NCI-H2196 (cell line): ENCODE results near the gene YBX2.
A peak's percentile ranks its signal among the peaks of the same experiment; 100 is the strongest.

Experiments used
- DNase-seq: peaks from one replicate; lab custom pipeline; 2025; ENCODE audit not compliant: unreplicated experiment; lab: John Stamatoyannopoulos, UW

The YBX2 gene

DNA sequence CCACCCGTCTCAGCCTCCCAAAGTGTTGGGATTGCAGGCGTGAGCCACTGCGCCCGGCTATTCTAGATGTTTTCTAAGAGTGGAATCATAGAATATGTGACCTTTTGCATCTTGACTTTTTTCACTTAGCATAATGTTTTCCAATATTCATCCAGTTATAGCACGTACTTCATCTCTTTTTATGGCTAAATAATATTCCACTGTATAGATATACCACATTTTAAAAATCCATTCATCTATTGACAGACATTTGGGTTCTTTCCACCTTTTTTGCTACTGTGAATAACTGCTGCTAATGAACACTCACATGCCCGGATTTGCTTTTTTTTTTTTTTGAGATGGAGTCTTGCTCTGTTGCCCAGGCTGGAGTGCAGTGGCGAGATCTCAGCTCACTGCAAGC lies 9.7 kb upstream of the YBX2 start:
- no peak for DNase-seq

DNA sequence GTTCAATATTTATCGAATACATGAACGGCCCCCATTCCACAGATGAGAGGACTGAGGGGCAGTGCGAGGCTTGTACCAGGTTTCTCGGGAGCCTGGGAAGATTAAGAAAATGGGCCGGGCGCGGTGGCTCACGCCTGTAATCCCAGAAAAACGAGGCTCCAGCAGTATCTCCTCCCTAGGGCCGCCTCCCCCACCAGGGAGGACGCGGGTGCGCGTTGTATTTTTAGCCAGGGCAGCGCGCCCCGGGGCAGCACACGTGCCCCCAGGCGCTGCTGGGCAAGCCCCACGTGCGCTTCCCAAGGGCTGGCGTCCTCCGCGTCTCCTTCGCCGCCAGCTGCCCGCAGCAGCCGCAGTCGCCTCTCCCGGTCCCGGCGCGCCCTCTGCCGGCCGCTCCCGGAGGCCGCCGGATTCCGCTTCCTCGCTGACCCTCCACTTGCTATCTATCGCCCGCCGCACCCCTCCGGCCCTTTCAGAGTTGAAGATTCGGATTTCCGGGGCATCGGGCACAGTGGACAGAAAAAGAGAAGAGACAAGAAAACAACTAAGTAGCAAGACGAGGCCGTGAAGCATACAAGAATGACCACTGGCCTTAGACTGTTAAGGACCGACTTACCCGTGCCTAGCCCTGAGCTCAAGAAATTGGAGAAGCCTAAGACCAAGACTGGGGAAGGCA lies 1.9 kb upstream of the YBX2 start:
- DNase-seq: peak; percentile 74

DNA sequence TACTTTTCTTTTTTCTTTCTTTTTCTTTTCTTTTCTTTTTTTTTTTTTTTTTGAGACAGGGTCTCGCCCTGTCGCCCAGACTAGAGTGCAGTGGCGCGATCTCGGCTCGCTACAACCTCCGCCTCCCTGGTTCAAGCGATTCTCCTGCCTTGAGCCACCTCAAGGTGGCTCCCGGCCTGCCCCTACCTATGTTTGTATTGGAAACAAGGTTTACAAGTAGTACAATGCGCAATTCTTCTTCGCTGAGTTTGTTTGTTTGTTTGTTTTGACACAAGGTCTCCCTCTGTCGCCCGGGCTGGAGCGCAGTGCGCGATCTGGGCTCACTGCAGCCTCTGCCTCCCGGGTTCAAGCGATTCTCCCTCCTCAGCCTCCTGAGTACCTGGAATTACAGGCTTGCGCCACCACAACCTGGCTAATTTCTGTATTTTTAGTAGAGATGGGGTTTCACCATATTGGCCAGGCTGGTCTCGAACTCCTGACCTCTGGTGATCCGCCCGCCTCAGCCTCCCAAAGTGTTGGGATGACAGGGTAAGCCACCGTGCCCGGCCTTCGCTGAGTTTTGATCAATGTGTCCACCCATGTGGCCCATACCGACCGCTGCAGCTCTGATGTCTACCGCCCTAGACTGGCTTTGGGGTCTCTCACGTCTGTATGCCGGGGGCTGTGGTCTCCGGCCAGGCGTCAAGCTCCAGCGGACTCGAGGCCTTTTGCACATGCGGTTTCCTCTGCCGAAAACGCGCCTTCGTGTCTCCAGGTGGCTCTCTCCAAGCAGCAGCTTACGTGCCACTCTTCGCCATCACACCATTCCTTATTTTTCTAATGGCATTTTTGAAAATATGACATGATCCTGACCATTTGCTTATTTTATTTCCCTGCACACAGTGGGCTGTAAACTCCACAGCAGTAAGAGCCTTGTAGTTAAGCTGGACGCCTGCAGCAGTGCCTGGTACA lies 1.1 kb upstream of the YBX2 start:
- peak; percentile 15 for DNase-seq

DNA sequence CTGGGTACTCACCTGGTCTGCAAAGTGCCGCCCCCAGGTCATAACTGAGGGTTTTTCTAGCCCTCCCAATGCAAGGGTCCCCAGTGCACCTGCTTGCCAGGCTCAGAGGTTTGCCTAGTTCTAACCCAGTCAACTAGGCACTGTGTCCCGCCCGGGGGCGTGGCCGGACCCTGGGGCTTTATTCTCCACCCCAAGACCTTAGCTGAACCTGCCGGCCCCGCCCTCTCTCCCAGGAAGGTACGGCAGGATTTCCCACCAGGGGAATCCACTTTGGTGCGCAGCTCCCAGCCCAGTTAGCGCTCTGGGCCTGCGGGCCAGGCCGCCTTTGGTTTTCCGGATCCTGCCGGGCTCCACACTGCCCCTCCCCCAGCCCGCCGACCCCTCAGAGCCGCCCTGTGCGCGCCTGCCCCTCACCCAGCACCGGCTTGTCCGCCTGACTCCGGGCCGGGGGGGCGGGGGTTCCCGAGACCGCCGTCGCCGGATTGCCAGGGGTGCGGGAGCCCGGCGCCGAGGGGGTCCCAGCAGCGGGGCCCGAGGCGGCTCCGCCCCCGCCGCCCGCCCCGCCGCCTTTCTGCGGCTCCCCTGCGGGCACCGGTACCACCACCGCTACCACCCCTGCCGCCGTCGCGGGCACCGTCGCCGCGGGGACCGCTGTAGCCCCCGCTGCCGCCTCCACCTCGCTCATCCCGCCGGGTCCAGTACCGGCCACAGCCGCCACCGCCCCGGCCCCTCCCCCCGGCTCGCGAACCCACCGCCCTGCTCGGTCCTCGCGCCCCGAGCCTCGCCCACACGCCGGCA lies 424 bp downstream of the YBX2 start:
- peak; percentile 58 for DNase-seq

DNA sequence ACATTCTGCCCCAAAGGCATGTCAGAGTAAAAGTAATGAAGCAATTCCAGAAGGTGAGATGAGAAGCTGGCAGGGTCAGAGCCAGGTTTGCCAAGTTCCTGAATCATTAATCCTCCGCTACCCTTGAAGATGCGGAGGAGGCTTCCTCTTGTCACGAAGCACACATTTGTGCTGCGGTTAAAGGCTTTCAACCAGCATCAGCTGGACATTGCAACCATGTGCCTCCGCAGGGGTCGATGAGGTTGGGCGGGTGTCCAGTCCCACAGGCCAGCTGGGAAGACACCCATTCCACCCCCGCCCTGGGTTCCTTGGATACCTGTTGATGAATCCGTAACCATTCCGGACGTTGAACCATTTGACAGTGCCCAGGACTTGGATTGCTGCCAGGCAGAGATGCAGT lies 1.3 kb downstream of the YBX2 start:
- no peak for DNase-seq

DNA sequence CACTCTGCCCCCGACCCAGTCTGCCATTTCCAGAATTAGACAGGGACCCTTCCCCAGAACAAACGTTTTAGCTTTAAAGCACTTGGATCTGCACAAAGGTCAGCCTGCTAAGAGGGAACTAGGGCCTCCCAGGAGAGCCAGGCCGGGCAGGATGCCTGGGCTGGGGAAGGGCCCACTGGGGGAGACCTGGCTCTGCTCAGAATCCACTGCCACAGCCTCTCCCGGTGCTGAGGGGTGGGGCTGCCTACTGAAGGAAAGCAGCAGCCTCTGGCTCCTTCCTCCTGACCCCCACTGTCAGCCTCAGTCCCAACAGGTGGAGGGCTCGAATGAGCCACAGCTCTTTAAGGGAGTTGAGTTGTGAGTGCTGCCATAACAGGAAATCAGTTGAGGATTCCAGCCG lies 1.7 kb downstream of the YBX2 start:
- no peak for DNase-seq

DNA sequence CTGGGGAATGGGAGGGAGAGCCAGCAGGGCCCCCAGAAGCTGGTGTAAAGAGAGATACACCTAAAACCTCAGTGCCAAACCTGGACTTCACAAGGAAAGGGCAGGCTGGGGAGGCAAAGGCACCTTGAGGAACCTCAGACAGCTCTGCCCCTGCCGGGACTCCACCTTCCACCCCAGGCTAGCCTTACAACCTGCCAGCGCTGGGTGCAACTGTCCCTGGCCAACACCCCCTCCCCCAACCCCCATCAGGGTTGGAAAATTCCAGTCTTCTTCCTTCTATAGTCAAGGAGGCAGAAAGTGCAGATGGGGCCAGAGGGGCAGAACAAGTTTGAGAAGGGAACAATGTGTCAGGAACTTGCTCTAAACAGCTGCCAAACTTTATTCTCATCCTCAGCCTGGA lies 2.2 kb downstream of the YBX2 start:
- no peak for DNase-seq

DNA sequence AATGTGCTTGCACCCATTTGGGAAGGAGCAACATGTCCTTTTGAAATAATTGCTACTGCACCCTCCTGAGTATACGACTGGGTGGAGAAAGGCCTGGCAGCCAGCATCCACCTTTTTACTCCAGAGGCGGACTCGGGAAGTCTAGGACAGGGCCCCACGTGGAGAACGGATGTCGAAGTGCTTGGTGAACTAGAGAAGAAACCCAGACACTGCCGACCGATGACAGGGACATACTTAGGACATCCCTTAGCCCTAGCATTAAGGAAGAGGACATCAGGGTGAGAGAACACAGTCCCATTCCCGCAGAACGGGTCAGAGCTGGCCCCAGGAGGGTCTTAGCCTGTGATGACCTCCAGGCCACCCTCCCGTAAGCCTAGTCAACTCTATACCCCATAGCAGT lies 3.8 kb downstream of the YBX2 start:
- DNase-seq: no peak

DNA sequence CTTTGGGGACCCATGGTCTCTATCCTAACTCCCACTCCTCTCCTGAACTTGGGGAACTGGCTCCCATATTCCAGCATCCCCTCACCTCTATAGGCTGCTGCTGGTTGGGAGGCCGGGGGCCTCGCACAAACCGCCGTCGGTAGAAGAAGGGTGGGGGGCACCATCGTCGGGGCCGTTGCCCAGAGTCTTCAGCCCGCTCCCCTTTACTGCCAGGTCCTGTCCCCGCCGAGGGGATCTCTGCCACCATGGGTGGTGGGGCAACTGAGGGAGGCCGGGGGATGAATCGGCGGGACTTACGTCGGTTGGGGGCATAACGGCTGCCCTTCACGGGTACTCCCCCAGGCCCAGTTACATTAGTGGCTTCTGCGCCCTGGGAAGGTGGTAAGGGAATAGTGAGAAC lies 4.3 kb downstream of the YBX2 start:
- no peak for DNase-seq

DNA sequence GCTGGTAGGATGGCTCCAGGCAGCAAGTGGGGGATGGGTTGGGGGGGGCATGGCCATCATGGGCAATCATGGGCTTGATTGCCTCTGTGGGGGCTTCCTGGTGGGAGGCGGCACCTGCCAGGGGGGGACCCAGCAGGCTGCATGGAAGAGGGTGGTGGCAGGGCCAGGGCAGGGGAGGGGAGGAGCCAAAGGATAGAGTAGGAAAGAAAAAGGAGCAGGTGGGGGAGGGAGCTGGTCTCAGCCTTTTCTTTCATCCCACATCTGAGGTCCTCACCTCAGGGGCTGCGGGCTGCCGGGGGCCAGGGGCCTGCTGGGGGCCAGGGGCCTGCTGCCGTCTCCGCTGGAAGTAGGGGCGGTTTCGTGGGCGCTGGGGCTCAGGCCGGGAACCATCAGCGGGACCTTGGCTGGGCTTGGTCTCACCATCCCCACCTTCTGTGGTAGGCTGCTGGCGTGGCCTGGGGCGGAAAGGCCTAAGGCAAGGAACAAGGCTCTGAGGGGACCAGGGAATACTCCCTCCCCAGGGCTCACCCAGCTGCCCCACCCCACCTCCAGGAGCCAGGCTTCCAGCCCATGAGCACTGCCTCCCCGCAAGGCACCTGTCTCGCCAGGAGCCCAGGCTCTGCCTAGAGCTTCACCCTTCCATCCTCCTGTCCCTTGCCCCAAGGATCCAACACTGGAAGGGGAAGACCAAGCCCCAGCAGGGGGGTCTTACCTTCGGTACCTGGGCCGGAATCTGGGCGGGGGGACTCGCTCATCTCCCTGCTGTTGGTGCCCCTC lies 5.0 kb downstream of the YBX2 start:
- DNase-seq: no peak

DNA sequence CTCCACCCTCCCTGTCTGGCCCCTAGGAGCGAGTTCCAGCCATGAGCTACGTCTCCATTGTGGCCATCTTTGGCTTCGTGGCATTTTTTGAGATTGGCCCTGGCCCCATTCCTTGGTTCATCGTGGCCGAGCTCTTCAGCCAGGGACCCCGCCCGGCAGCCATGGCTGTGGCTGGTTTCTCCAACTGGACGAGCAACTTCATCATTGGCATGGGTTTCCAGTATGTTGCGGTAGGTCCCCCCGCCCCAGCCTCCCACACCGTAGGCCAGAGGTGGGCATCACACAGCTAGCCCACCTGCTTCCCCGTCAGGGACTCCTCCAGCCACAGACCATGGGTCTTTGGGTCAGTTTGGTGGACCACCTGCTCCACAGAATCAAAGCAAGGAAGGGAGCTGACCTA lies 8.8 kb downstream of the YBX2 start:
- no peak for DNase-seq

DNA sequence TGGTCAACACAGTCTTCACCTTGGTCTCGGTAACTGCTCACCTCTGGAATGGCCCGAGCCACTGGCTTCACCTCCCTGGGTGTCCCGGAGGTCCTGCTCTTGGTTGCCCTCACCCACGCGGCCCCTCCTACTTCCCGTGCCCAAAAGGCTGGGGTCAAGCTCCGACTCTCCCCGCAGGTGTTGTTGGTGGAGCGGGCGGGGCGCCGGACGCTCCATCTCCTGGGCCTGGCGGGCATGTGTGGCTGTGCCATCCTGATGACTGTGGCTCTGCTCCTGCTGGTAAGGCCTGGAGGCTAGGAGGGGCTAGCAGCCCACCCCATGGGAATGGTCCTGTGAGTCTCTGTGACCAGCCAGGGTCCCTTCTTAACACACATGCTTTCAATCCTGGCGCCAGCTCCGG lies 9.5 kb downstream of the YBX2 start:
- DNase-seq: no peak

DNA sequence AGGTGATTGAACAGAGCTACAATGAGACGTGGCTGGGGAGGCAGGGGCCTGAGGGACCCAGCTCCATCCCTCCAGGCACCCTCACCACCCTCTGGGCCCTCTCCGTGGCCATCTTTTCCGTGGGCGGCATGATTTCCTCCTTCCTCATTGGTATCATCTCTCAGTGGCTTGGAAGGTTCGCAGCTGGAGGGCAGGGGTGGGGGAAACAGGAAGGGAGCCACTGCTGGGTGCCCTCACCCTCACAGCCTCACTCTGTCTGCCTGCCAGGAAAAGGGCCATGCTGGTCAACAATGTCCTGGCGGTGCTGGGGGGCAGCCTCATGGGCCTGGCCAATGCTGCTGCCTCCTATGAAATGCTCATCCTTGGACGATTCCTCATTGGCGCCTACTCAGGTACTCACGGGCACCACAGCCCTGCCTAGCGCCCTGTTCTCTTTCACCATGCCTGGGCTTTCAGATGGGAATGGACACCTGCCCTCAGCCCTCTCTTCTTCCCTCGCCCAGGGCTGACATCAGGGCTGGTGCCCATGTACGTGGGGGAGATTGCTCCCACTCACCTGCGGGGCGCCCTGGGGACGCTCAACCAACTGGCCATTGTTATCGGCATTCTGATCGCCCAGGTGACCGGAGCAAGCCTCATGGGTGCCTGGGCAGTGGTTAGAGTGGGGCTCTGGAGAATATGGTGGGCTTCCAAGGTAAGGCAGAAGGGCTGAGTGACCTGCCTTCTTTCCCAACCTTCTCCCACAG lies 10.8 kb downstream of the YBX2 start:
- no peak for DNase-seq

DNA sequence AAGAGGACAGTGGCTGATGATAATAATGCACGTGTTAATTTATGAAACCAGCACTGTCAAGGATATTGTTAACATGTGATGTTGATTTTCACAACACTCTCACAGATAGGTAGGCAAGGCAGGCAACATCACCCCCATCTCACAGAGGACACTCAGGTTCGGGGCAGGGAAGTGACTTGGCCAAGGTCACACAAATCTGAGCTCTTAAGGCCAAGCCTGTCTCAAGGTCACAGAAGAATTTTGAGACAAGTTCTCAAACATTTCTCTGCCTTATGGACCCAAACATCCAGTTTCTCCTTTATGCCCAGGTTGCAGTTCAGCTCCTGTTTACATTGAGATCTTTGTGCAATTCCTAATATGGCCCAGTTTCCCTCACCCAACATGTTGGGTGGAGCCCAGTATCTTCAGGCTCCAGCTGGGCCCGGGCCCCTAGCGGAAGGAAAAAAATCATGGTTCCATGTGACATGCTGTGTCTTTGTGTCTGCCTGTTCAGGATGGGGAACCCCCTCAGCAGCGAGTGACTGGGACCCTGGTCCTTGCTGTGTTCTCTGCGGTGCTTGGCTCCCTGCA lies 11.6 kb downstream of the YBX2 start:
- no peak for DNase-seq

DNA sequence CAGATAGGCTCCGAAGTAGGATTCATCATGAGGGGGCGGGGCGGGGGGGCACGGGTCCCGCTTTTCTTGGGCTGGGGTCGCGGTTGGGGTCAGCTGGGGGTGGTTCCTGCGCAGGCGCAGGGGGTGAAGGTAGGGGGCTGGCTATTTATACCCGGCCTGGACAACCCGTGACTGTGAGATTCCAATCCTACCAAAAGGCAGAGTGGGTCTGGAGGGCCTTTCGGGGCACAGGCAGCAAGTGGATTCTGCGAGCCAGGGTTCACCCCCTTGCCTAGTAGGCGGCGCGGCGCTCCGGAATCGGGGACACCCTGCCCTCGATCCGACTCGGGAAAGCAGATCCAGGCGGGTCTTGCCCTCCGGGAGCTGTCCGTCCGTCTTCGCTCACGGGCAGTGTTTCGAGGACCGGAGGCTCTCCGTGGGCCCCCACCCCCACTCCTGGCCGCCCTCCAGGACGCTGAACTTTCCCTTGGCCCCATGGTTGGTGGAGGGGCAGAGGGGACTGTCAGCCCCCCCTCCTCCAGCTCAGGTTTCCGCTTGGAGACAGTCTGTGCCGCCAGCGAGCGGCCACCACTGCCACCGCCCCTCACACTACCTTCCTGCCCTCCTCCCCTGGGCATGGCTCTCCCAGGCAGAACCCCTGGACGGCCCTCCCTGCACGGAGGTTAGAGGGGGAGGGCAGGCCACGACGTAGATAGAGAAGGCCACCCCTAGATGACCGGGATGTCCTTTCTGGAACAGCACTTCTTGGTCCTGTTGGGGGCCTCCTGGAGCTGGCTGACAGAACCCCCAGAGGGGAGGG lies 12.3 kb downstream of the YBX2 start:
- DNase-seq: no peak

DNA sequence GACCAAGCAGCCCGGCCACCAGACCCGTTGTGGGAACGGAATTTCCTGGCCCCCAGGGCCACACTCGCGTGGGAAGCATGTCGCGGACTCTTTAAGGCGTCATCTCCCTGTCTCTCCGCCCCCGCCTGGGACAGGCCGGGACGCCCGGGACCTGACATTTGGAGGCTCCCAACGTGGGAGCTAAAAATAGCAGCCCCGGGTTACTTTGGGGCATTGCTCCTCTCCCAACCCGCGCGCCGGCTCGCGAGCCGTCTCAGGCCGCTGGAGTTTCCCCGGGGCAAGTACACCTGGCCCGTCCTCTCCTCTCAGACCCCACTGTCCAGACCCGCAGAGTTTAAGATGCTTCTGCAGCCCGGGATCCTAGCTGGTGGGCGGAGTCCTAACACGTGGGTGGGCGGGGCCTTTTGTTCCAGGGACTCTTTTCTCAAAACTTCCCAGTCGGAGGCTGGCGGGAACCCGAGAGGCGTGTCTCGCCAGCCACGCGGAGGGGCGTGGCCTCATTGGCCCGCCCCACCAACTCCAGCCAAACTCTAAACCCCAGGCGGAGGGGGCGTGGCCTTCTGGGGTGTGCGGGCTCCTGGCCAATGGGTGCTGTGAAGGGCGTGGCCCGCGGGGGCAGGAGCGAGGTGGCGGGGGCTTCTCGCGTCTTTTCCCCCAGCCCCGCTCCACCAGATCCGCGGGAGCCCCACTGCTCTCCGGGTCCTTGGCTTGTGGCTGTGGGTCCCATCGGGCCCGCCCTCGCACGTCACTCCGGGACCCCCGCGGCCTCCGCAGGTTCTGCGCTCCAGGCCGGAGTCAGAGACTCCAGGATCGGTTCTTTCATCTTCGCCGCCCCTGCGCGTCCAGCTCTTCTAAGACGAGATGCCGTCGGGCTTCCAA lies 13.1 kb downstream of the YBX2 start, which contains the start of gene SLC2A4:
TSS of gene SLC2A4 (plus strand) at position 645 of the 879 bp plus-strand sequence. CDS start at position 862, 217 bp downstream.
- DNase-seq: peak; percentile 89

DNA sequence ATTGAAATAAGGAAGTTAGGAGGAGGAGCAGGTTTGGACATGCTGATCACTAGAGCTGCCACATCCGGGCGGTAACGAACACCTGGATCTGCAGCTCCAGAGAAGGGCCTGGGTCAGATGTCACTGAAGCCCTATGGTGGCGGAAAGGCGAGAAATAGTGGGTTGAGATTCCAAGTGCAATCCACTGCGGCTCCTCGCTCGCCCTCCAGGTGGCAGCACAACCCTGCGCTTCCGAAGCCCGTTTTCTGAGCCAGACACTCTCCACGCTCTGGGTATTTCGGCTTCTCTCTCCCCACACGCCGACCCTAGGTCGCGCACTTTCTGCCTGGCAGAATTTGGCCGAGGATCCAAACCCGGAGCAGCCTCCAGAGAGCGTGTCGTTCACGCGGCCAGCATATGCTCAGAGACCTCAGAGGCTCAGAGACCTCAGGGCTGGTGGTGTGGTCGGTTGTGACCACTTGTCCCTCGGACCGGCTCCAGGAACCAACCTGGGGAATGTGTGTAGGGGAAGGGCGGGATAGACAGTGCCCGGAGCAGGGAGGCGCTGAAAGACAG lies 13.8 kb downstream of the YBX2 start:
- peak; percentile 85 for DNase-seq

DNA sequence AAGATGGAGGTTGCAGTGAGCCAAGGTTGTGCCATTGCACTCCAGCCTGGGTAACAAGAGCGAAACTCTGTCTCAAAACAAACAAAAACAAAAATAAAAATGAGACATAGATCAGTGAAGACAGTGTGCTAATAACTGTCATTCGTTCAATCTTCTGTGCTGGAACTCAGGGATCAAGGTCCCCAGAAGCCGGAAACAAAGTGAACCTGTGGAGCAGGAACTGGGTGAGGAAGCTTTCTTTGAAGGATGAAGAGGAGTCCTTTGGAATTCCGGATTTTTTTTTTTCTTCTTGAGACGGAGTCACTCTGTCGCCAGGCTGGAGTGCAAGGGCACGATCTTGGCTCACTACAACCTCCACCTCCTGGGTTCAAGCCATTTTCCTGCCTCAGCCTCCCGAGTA lies 15.0 kb downstream of the YBX2 start:
- no peak for DNase-seq
